KMS-11 (cell line): ENCODE results near the gene WFS1.

Experiments used
- H2AFZ ChIP-seq: fragments of 200-600 bp; sonication (generic); 2 replicates; pipeline ENCODE4 v1.6.1; 2016; ENCODE audit warnings: antibody characterized with exemption, mixed run types, low read depth
- H3K27ac ChIP-seq: fragments of 200-600 bp; sonication (generic); 2 replicates; pipeline ENCODE4 v1.6.1; 2016; ENCODE audit warnings: mild to moderate bottlenecking, mixed run types
- H3K27me3 ChIP-seq: fragments of 200-600 bp; sonication (generic); 2 replicates; pipeline ENCODE4 v1.6.1; 2017; ENCODE audit warnings: mild to moderate bottlenecking, low read depth, mixed run types, moderate library complexity; ENCODE audit not compliant: insufficient read depth
- H3K36me3 ChIP-seq: fragments of 200-600 bp; sonication (generic); 2 replicates; pipeline ENCODE4 v1.6.1; 2017; ENCODE audit warnings: mild to moderate bottlenecking, mixed run types; ENCODE audit not compliant: insufficient read depth
- H3K4me1 ChIP-seq: fragments of 200-600 bp; sonication (generic); 2 replicates; pipeline ENCODE4 v1.6.1; 2016; ENCODE audit warnings: mild to moderate bottlenecking, low read depth, mixed run types; ENCODE audit not compliant: poor library complexity, severe bottlenecking
- H3K4me2 ChIP-seq: fragments of 200-600 bp; sonication (generic); 2 replicates; pipeline ENCODE4 v1.7.0; 2016; ENCODE audit warnings: mild to moderate bottlenecking, mixed run types
- H3K4me3 ChIP-seq: fragments of 200-600 bp; sonication (generic); IDR thresholded peaks from 2 replicates; pipeline ENCODE4 v1.6.1; 2017; ENCODE audit warnings: low read depth, low read length, mixed read lengths; ENCODE audit not compliant: insufficient read depth
- H3K79me2 ChIP-seq: fragments of 200-600 bp; sonication (generic); 2 replicates; pipeline ENCODE4 v1.6.1; 2016; ENCODE audit warnings: low read depth, mixed run types; ENCODE audit not compliant: insufficient read depth
- H3K9ac ChIP-seq: fragments of 200-600 bp; sonication (generic); 2 replicates; pipeline ENCODE4 v1.6.1; 2016; ENCODE audit warnings: mild to moderate bottlenecking, mixed run types
- H4K20me1 ChIP-seq: fragments of 200-600 bp; sonication (generic); 2 replicates; pipeline ENCODE4 v1.6.1; 2016; ENCODE audit warnings: mild to moderate bottlenecking, mixed run types; ENCODE audit not compliant: insufficient read depth
- CTCF ChIP-seq: fragments of 200-600 bp; sonication (generic); conservative IDR thresholded peaks from 2 replicates; pipeline ENCODE4 v1.6.1; 2017; ENCODE audit warnings: low read depth, mild to moderate bottlenecking, antibody characterized with exemption, low read length, moderate library complexity, mixed read lengths

The WFS1 gene

GRCh38 chr4:6332042-6332668 lies 62.5 kb downstream of the WFS1 start:
- Histone ChIP-seq H3K4me3 (no peak overlapping the region), H4K20me1 (no peaks in the 10 kb centered on the region), H3K9ac (no peak overlapping the region), H3K4me2 (no peak overlapping the region), H3K27ac (no peak overlapping the region), H3K4me1 (no peaks in the 10 kb centered on the region), H3K36me3 (no peaks in the 10 kb centered on the region), H2AFZ (no peak overlapping the region), H3K79me2 (no peaks in the 10 kb centered on the region), H3K27me3 (peaks cover 14% of the 10 kb centered on the region; the same call in 1 of the 2 replicates)
- peak; percentile 74 for TF ChIP-seq CTCF

- no peaks in the 10 kb centered on the region for H3K79me2 ChIP-seq
- no peak overlapping the region for H3K4me3 ChIP-seq
- H3K9ac ChIP-seq: no peak overlapping the region
- no peak overlapping the region for H3K4me2 ChIP-seq
- no peaks in the 10 kb centered on the region for H3K36me3 ChIP-seq
- no peak for TF ChIP-seq CTCF
- no peaks in the 10 kb centered on the region for H4K20me1 ChIP-seq
- peaks cover 17% of the 10 kb centered on the region; the same call in 1 of the 2 replicates for H3K27me3 ChIP-seq
- no peaks in the 10 kb centered on the region for H3K4me1 ChIP-seq
- no peak overlapping the region for H2AFZ ChIP-seq
- no peak overlapping the region for H3K27ac ChIP-seq
Measured at GRCh38 chr4:6332669-6333050, 63.0 kb downstream of the WFS1 start.

GRCh38 chr4:6333301-6334202 lies 63.9 kb downstream of the WFS1 start:
- Histone ChIP-seq H3K27ac (no peak overlapping the region), H4K20me1 (no peaks in the 10 kb centered on the region), H3K9ac (no peak overlapping the region), H3K4me1 (no peaks in the 10 kb centered on the region), H3K27me3 (peaks cover 23% of the 10 kb centered on the region), H3K36me3 (no peaks in the 10 kb centered on the region), H2AFZ (no peak overlapping the region), H3K4me3 (no peak overlapping the region), H3K79me2 (no peaks in the 10 kb centered on the region), H3K4me2 (no peak overlapping the region)
- peak; percentile 56 for TF ChIP-seq CTCF

- H3K36me3 ChIP-seq: no peaks in the 10 kb centered on the region
- no peaks in the 10 kb centered on the region for H4K20me1 ChIP-seq
- H3K27ac ChIP-seq: no peak overlapping the region
- no peak overlapping the region for H3K9ac ChIP-seq
- no peaks in the 10 kb centered on the region for H3K79me2 ChIP-seq
- no peak overlapping the region for H3K4me3 ChIP-seq
- H3K4me1 ChIP-seq: no peaks in the 10 kb centered on the region
- no peak overlapping the region for H3K4me2 ChIP-seq
- peaks cover 19% of the 10 kb centered on the region for H3K27me3 ChIP-seq
- 0 out of 2 replicates have a peak, but pooled peaks have one; percentile 8 for TF ChIP-seq CTCF
- no peak overlapping the region for H2AFZ ChIP-seq
Measured at GRCh38 chr4:6334203-6334887, 64.7 kb downstream of the WFS1 start.
